GM23338 (cell line): ENCODE results near the gene PIBF1. TPM values are rescaled to one million over a fixed set of nuclear protein-coding genes. Genes with fewer than 3 reads are reported as not detected.

Experiments used
- ATAC-seq: fragments of 200-7000 bp; cut with Tn5 transposase; 3 replicates; pipeline ENCODE4 v1.9.1; 2020
- DNase-seq: peaks from one replicate; pipeline ENCODE4 v3.0.0-alpha.2; 2015; ENCODE audit warnings: low spot score
- H2AFZ ChIP-seq: fragments of 200-600 bp; sonication (generic); 2 replicates; pipeline ENCODE4 v1.8.0; 2016; ENCODE audit warnings: antibody characterized with exemption, mild to moderate bottlenecking, moderate library complexity
- H3F3A ChIP-seq: fragments of 200-600 bp; sonication (generic); replicated peaks from 2 replicates; pipeline ENCODE4 v1.8.0; 2017; ENCODE audit warnings: antibody characterized with exemption, mixed run types, low read depth
- H3K27ac ChIP-seq: fragments of 200-600 bp; sonication (generic); 2 replicates; pipeline ENCODE4 v1.6.1; 2016; ENCODE audit warnings: low read depth
- H3K27me3 ChIP-seq: fragments of 200-600 bp; sonication (generic); 2 replicates; pipeline ENCODE4 v1.8.0; 2016; ENCODE audit warnings: mild to moderate bottlenecking, mixed run types, moderate library complexity; ENCODE audit not compliant: insufficient read depth
- H3K36me3 ChIP-seq: fragments of 200-600 bp; sonication (generic); 2 replicates; pipeline ENCODE4 v1.8.0; 2016; ENCODE audit warnings: mild to moderate bottlenecking; ENCODE audit not compliant: insufficient read depth
- H3K4me1 ChIP-seq: fragments of 200-600 bp; sonication (generic); 2 replicates; pipeline ENCODE4 v1.8.0; 2016; ENCODE audit warnings: mild to moderate bottlenecking, moderate library complexity; ENCODE audit not compliant: insufficient read depth
- H3K4me2 ChIP-seq: fragments of 200-600 bp; sonication (generic); 2 replicates; pipeline ENCODE4 v1.7.1; 2017; ENCODE audit warnings: mixed run types
- H3K4me3 ChIP-seq: fragments of 200-600 bp; sonication (generic); 2 replicates; pipeline ENCODE4 v1.6.1; 2016; ENCODE audit warnings: mixed run types
- H3K79me2 ChIP-seq: fragments of 200-600 bp; sonication (generic); replicated peaks from 2 replicates; pipeline ENCODE4 v1.8.0; 2017; ENCODE audit warnings: mild to moderate bottlenecking; ENCODE audit not compliant: insufficient read depth
- H3K9me2 ChIP-seq: fragments of 200-600 bp; sonication (generic); 2 replicates; pipeline ENCODE4 v1.8.0; 2017; ENCODE audit not compliant: insufficient read depth
- H4K20me1 ChIP-seq: fragments of 200-600 bp; sonication (generic); replicated peaks from 2 replicates; pipeline ENCODE4 v1.8.0; 2017; ENCODE audit warnings: mild to moderate bottlenecking; ENCODE audit not compliant: insufficient read depth
- H3K27ac Mint-ChIP-seq: 2 replicates; pipeline ENCODE4 v1.8.0; 2020; ENCODE audit warnings: inconsistent platforms, mild to moderate bottlenecking, moderate library complexity, mixed read lengths
- H3K27me3 Mint-ChIP-seq: 3 replicates; pipeline ENCODE4 v1.8.0; 2022; ENCODE audit warnings: low read depth, mild to moderate bottlenecking, moderate library complexity, mixed read lengths, inconsistent platforms; ENCODE audit not compliant: insufficient read depth, poor library complexity
- H3K36me3 Mint-ChIP-seq: 3 replicates; pipeline ENCODE4 v1.8.0; 2021; ENCODE audit warnings: low read depth, mild to moderate bottlenecking, inconsistent platforms, moderate library complexity, mixed read lengths
- H3K4me1 Mint-ChIP-seq: 3 replicates; pipeline ENCODE4 v1.8.0; 2020; ENCODE audit warnings: mild to moderate bottlenecking, inconsistent platforms, mixed read lengths
- H3K4me3 Mint-ChIP-seq: 3 replicates; pipeline ENCODE4 v1.8.0; 2021; ENCODE audit warnings: moderate library complexity, mild to moderate bottlenecking, inconsistent platforms, mixed read lengths
- H3K9me3 Mint-ChIP-seq: 3 replicates; pipeline ENCODE4 v1.8.0; 2020; ENCODE audit warnings: moderate library complexity, mild to moderate bottlenecking, inconsistent platforms, mixed read lengths
- CTCF ChIP-seq, 2 experiments: fragments of 200-600 bp in 1 of 2; sonication (generic) in 1 of 2; conservative IDR thresholded peaks; 2 replicates each; pipeline versions ENCODE4 v1.5.1 to v1.6.1; 2016 to 2017; ENCODE audit warnings: antibody characterized with exemption in 2 of 2, low read depth in 2 of 2, mild to moderate bottlenecking in 2 of 2, moderate library complexity in 1 of 2
- EZH2 ChIP-seq: fragments of 200-600 bp; sonication (generic); IDR thresholded peaks from one replicate; pipeline ENCODE4 v1.8.0; 2017; ENCODE audit warnings: antibody characterized with exemption, mild to moderate bottlenecking, low read depth; ENCODE audit not compliant: unreplicated experiment
- EZH2phosphoT487 ChIP-seq: fragments of 200-600 bp; sonication (generic); IDR thresholded peaks from one replicate; pipeline ENCODE4 v1.8.1; 2018; ENCODE audit warnings: antibody characterized with exemption; ENCODE audit not compliant: unreplicated experiment
- REST ChIP-seq: IDR thresholded peaks from one replicate; pipeline ENCODE4 v1.6.1; 2018; ENCODE audit warnings: antibody characterized with exemption; ENCODE audit not compliant: unreplicated experiment
- ZNF114 ChIP-seq: fragments of 250-450 bp; sonication (Bioruptor Pico); IDR thresholded peaks from 2 replicates; pipeline ENCODE4 v1.5.0; 2020; ENCODE audit warnings: mild to moderate bottlenecking, moderate library complexity
- ZNF331 ChIP-seq: fragments of 250-450 bp; sonication (Bioruptor Pico); IDR thresholded peaks from 2 replicates; pipeline ENCODE4 v1.5.0; 2020; ENCODE audit warnings: low read depth, mild to moderate bottlenecking, moderate library complexity
- ZNF462 ChIP-seq: fragments of 250-450 bp; sonication (Bioruptor Pico); IDR thresholded peaks from 2 replicates; pipeline ENCODE4 v1.5.0; 2020; ENCODE audit warnings: mild to moderate bottlenecking, moderate library complexity
- polyA plus RNA-seq: library from polyadenylated mRNA; unstranded; fragments of >200 nt; fragmentation: Nextera tagmentation; extraction: Ambion mirVana; gene quantifications from 2 replicates; pipeline ENCODE4 v1.2.1, GENCODE V29; 2016
- total RNA-seq: library from RNA; depleted of rRNA; stranded (reverse); fragments of >200 nt; shearing (Covaris generic); gene quantifications from 2 replicates; pipeline ENCODE4 v1.2.3, GENCODE V29; 2014

Gene PIBF1
- total and polyA plus RNA-seq, 2 experiments from 2014 or later = 14.9 to 22.6 TPM

GRCh38 chr13:72834601-72835000 is 52.7 kb downstream of the PIBF1 start (continued):
- no peak for TF ChIP-seq ZNF462 (CRISPR knock-in tag)
- TF ChIP-seq ZNF114 (CRISPR knock-in tag) = no peak
- TF ChIP-seq EZH2 = no peak
- TF ChIP-seq EZH2phosphoT487 = no peak
- no peak for TF ChIP-seq ZNF331 (CRISPR knock-in tag)

- Histone ChIP-seq H3K4me2 (no peak overlapping the region), H3K4me1 (no peaks in the 10 kb centered on the region), H3K79me2 (no peaks in the 10 kb centered on the region), H3K36me3 (no peaks in the 10 kb centered on the region), H4K20me1 (no peaks in the 10 kb centered on the region), H3F3A (no peaks in the 10 kb centered on the region), H2AFZ (no peak overlapping the region), H3K9me2 (no peaks in the 10 kb centered on the region), H3K4me3 (no peak overlapping the region), H3K27ac (no peak overlapping the region), H3K27me3 (no peaks in the 10 kb centered on the region)
- Mint-ChIP-seq H3K27ac (no peak overlapping the region), H3K9me3 (no peaks in the 10 kb centered on the region), H3K27me3 (peaks cover 2% of the 10 kb centered on the region), H3K36me3 (peaks cover 10% of the 10 kb centered on the region; the same call in 2 of the 3 replicates), H3K4me3 (no peak overlapping the region), H3K4me1 (peaks cover 2% of the 10 kb centered on the region; the same call in 1 of the 3 replicates)
- peak; percentile 98 for ATAC-seq
- TF ChIP-seq CTCF (conservative IDR thresholded peaks at IDR 0.05; ENCODE audit: low read depth in 2 of 2) (peak; percentile 86), REST (no peak)
- peak; percentile 75 for DNase-seq
Observed at GRCh38 chr13:72839831-72840426, 58.0 kb downstream of the PIBF1 start.
